ENCODE data around the gene RLBP1.

The RLBP1 gene

DNA sequence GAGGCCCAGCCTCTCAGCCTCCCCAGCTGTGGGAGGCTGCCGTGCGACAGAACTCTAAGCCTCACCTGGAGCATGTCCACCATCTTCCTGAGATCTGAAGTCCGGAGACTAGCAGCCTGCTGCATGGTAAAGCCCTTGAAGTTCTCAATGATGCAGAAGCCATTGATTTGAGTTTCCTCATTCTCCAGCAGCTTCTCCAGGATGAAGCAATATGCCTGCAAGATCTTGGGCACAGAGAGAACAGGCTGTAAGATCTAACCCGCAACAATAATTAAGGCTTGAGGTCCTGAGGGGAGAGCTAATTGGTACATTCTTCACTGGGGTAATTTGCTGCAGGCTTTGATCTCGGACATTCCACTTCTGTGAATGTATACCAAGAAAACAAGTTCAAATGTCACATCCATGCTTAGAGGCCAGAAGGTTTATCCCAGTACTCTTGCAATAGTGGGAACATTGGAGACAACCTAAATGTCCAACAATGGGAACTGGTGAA lies 9.7 kb downstream of the RLBP1 start:
- no peak overlapping the region for H3K4me2 ChIP-seq (ENCODE audit: low read length)
- H3K4me1 ChIP-seq (ENCODE audit: control insufficient read depth, low read length): peaks cover 5% of the 10 kb centered on the region
- no peaks in the 10 kb centered on the region for H4K20me1 ChIP-seq (ENCODE audit: control insufficient read depth, insufficient read depth, low read depth, low read length)
- H3K4me3 ChIP-seq (ENCODE audit: low read length): no peak overlapping the region
- H3K27ac ChIP-seq (ENCODE audit: low read depth, low read length): no peak overlapping the region
- H3K36me3 ChIP-seq (ENCODE audit: control insufficient read depth, low read length): no peaks in the 10 kb centered on the region
- H3K79me2 ChIP-seq (ENCODE audit: control insufficient read depth, low read length): no peaks in the 10 kb centered on the region
- TF ChIP-seq, protein P1, sequence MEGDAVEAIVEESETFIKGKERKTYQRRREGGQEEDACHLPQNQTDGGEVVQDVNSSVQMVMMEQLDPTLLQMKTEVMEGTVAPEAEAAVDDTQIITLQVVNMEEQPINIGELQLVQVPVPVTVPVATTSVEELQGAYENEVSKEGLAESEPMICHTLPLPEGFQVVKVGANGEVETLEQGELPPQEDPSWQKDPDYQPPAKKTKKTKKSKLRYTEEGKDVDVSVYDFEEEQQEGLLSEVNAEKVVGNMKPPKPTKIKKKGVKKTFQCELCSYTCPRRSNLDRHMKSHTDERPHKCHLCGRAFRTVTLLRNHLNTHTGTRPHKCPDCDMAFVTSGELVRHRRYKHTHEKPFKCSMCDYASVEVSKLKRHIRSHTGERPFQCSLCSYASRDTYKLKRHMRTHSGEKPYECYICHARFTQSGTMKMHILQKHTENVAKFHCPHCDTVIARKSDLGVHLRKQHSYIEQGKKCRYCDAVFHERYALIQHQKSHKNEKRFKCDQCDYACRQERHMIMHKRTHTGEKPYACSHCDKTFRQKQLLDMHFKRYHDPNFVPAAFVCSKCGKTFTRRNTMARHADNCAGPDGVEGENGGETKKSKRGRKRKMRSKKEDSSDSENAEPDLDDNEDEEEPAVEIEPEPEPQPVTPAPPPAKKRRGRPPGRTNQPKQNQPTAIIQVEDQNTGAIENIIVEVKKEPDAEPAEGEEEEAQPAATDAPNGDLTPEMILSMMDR (IDR thresholded peaks at IDR 0.05; ENCODE audit: low read depth, low read length, poor library complexity, severe bottlenecking): no peak
- no peak for TF ChIP-seq EZH2phosphoT487 (IDR thresholded peaks at IDR 0.05; ENCODE audit: borderline replicate concordance, low read length)
- peaks cover 8% of the 10 kb centered on the region for H3K27me3 ChIP-seq (ENCODE audit: control insufficient read depth, low read length)
- no peaks in the 10 kb centered on the region for H3K9me3 ChIP-seq (ENCODE audit: control insufficient read depth, insufficient read depth, low read length)
- no peaks in the 10 kb centered on the region for H3K9me2 ChIP-seq (replicated peaks; ENCODE audit: control insufficient read depth, low read length)
- H3F3A ChIP-seq (ENCODE audit: control insufficient read depth, insufficient read depth): no peaks in the 10 kb centered on the region

DNA sequence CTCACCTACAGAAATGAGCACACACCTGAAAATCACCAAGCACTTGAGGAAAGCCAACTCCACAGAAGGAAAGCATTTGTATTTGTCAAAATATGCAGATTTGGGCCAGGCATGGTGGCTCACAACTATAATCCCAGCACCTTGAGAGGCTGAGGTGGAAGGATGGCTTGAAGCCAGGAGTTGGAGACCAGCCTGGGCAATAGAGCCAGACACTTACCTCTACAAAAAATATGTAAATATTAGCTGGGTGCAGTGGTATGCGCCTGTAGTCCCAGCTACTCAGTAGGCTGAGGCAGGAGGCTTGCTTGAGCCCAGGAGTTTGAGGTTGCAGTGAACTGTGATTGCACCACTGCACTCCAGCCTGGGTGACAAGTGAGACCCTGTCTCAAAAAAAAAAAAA lies 12.3 kb downstream of the RLBP1 start:
- Histone ChIP-seq H3K27me3 (ENCODE audit: control insufficient read depth, low read length) (peaks cover 11% of the 10 kb centered on the region), H3K27ac (ENCODE audit: low read depth, low read length) (no peak overlapping the region), H3F3A (ENCODE audit: control insufficient read depth, insufficient read depth) (no peaks in the 10 kb centered on the region), H3K9me3 (ENCODE audit: control insufficient read depth, insufficient read depth, low read length) (no peaks in the 10 kb centered on the region), H3K9me2 (replicated peaks; ENCODE audit: control insufficient read depth, low read length) (no peaks in the 10 kb centered on the region), H3K4me3 (ENCODE audit: low read length) (no peak overlapping the region), H4K20me1 (ENCODE audit: control insufficient read depth, insufficient read depth, low read depth, low read length) (no peaks in the 10 kb centered on the region), H3K4me2 (ENCODE audit: low read length) (no peak overlapping the region), H3K4me1 (ENCODE audit: control insufficient read depth, low read length) (peaks cover 6% of the 10 kb centered on the region), H3K79me2 (ENCODE audit: control insufficient read depth, low read length) (no peaks in the 10 kb centered on the region), H3K36me3 (ENCODE audit: control insufficient read depth, low read length) (no peaks in the 10 kb centered on the region)
- TF ChIP-seq, protein P1 (IDR thresholded peaks at IDR 0.05; ENCODE audit: low read depth, low read length, poor library complexity, severe bottlenecking): no peak
- TF ChIP-seq EZH2phosphoT487 (IDR thresholded peaks at IDR 0.05; ENCODE audit: borderline replicate concordance, low read length): no peak

DNA sequence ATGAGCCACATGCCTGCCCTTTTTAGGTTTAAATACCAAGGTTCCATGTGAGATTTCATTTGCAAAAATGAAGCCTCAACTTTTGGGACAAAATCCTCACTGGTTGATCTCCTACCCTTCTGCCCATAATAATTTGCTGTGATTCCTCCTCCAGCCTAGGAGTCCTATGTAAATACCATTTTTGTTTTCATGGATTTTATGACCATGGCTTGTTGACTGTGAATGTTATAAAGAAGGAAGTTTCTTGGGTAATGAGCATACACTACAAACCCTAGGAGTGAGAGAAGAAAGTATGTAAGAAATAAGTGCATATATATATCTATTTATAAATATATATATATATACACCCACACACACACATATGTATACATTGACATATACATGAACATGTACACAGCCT lies 13.1 kb downstream of the RLBP1 start:
- Histone ChIP-seq H3K27me3 (ENCODE audit: control insufficient read depth, low read length) (peaks cover 11% of the 10 kb centered on the region), H3K79me2 (ENCODE audit: control insufficient read depth, low read length) (no peaks in the 10 kb centered on the region), H3K4me3 (ENCODE audit: low read length) (no peak overlapping the region), H3K9me3 (ENCODE audit: control insufficient read depth, insufficient read depth, low read length) (no peaks in the 10 kb centered on the region), H3K4me1 (ENCODE audit: control insufficient read depth, low read length) (peaks cover 6% of the 10 kb centered on the region), H3K27ac (ENCODE audit: low read depth, low read length) (no peak overlapping the region), H3K4me2 (ENCODE audit: low read length) (no peak overlapping the region), H4K20me1 (ENCODE audit: control insufficient read depth, insufficient read depth, low read depth, low read length) (no peaks in the 10 kb centered on the region), H3K9me2 (replicated peaks; ENCODE audit: control insufficient read depth, low read length) (no peaks in the 10 kb centered on the region), H3F3A (ENCODE audit: control insufficient read depth, insufficient read depth) (no peaks in the 10 kb centered on the region), H3K36me3 (ENCODE audit: control insufficient read depth, low read length) (no peaks in the 10 kb centered on the region)
- TF ChIP-seq, protein P1 (IDR thresholded peaks at IDR 0.05; ENCODE audit: low read depth, low read length, poor library complexity, severe bottlenecking): no peak
- TF ChIP-seq EZH2phosphoT487 (IDR thresholded peaks at IDR 0.05; ENCODE audit: borderline replicate concordance, low read length): no peak

Measured in DOHH2 (cell line).